Stimulated activated memory B cell treated with anti-CD40 and anti-IgM and Interleukin-4, amounts not matched to agents 10 μg/mL and 1 μg/mL and 100 μg/mL, for 72 hours (primary cell): ENCODE measurements around the gene KCNMB2.
"Not testable (repeated sequence)": the region's sequence is repeated elsewhere in the genome, so short reads cannot be mapped to it uniquely, and the experiment has no call there.

Experiments
- ATAC-seq: fragments of 150-1000 bp; cut with Tn5 transposase; 2 replicates; pipeline ENCODE4 v1.10.0; 2021
- H3K27ac Mint-ChIP-seq: one replicate; pipeline ENCODE4 v1.8.0; 2022; ENCODE audit warnings: mild to moderate bottlenecking, mixed read lengths
- H3K27me3 Mint-ChIP-seq: one replicate; pipeline ENCODE4 v1.8.0; 2022; ENCODE audit warnings: mixed read lengths
- H3K36me3 Mint-ChIP-seq: one replicate; pipeline ENCODE4 v1.8.0; 2022; ENCODE audit warnings: mixed read lengths
- H3K4me1 Mint-ChIP-seq: one replicate; pipeline ENCODE4 v1.8.0; 2022; ENCODE audit warnings: mixed read lengths
- H3K4me3 Mint-ChIP-seq: one replicate; pipeline ENCODE4 v1.8.0; 2022; ENCODE audit warnings: mild to moderate bottlenecking, moderate library complexity, mixed read lengths
- H3K9me3 Mint-ChIP-seq: one replicate; pipeline ENCODE4 v1.8.0; 2022; ENCODE audit warnings: mixed read lengths

KCNMB2 gene

DNA sequence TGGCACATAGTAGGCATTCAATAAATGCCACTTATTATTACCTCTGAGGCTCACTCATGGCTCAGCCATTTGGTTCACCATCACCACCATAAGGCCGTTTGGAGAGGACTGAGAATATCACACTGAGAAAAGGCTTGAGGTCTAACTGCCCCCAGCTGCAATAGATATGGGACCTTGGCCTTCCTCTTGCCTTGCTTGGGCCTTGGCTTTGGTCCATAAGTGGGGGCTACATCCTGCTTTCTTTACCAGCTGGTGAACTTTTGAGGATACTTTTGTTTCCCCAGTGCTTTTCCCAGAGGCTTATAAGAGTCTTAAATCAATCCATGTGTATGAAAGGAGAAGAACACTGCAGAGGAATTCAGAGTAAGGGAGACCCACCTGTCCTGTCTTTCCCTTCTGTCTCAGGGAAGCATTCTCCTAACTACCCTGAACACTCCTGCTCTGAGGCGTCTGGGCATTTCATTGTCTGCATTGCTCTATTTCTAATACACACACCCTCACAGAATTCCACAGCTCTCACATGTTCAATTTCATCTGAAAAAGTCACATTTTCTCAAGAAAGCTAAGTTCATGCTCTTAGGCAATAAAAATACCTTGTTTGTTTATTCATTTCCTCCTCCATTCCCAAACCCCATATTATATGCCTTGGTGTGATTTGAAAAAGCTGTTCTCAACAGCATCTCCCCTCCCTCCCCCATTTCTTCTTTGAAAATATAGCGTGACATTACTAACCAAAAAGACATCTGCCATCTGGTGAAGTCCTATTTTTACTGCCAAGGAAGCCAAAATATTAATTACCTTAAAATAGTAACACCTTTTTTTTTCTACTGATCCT is 22.5 kb upstream of the KCNMB2 start:
- Mint-ChIP-seq H3K27ac (no peak overlapping the region), H3K4me1 (no peaks in the 10 kb centered on the region), H3K4me3 (no peak overlapping the region), H3K9me3 (no peaks in the 10 kb centered on the region), H3K36me3 (no peaks in the 10 kb centered on the region), H3K27me3 (peaks cover 6% of the 10 kb centered on the region)
- no peak for ATAC-seq

DNA sequence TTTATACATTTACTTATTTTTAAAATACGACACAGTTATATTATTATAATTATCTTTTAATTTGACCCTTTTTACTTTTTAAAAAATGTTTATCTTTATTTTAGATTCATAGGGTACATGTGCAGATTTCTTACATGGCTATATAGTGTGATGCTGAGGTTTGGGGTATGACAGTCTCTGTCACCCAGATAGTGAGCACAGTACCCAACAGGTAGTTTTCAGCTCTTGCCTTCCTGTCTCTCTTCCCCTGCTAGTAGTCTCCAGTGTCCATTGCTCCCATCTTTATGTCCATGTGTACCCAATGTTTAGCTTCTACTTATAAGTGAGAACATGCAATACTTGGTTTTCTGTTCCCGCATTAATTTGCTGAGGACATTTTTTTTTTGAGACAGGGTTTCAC is 21.8 kb upstream of the KCNMB2 start:
- Mint-ChIP-seq H3K36me3 (no peaks in the 10 kb centered on the region), H3K9me3 (no peaks in the 10 kb centered on the region), H3K4me1 (no peaks in the 10 kb centered on the region), H3K27ac (no peak overlapping the region), H3K27me3 (peaks cover 10% of the 10 kb centered on the region), H3K4me3 (no peak overlapping the region)
- no peak for ATAC-seq

DNA sequence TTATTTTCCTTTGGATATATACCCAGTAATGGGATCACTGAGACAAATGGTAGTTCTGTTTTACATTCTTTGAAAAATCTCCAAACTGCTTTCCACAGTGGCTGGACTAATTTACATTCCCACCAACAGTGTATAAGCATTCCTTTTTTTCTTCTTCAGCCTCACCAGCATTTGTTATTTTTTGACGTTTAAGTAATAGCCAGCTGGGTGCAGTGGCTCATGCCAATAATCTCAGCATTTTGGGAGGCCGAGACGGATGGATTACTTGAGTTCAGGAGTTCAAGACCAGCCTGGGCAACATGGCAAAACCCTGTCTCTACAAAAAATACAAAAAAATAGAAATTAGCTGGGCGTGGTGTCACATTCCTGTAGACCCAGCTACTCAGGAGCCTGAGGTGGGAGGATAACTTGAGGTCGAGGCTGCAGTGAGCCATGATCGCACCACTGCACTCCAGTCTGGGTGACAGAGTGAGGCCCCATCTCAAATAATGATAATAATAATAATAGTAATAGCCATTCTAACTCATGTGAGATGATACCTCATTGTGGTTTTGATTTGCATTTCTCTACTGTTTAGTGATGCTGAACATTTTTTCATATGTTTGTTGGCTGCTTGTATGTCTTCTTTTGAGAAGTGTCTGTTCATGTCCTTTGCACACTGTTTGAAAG is 21.0 kb upstream of the KCNMB2 start:
- not testable (repeated sequence) for H3K4me3 Mint-ChIP-seq, H3K36me3 Mint-ChIP-seq, H3K27ac Mint-ChIP-seq, H3K9me3 Mint-ChIP-seq, H3K4me1 Mint-ChIP-seq, ATAC-seq
- H3K27me3 Mint-ChIP-seq = peaks cover 10% of the 10 kb centered on the region

DNA sequence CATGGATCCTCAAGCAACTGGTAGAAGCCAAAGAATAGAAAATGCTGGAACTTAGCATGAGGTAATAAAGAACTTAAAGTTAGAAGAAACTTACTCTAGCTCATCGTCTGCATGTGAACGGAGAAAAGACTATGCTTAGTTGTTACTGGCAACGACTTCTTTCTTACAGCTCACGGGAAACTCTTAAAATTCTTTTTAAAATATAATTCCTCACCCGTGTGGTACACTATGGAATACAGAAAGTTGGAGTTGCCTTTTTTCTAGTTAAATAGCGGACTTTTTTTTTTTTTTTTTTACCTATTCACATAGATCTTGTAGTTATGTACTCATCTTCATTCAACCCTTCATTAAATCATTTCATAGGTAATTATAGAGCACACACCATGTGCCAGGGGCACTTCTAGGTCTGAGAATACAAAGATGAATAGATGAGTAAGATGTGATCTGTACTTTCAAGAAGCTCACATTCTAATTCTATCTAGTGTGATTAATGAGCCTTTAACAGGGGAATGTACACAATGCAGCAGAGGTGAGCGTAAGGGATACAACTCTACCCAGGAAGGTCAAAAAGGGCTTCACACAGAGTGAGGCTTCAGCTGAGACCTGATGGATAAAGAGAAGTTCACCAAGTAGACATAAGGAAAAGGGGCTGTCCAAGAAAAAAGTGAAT is 18.4 kb upstream of the KCNMB2 start:
- Mint-ChIP-seq H3K27ac (no peak overlapping the region), H3K36me3 (no peaks in the 10 kb centered on the region), H3K27me3 (peaks cover 10% of the 10 kb centered on the region), H3K4me1 (no peaks in the 10 kb centered on the region), H3K9me3 (no peaks in the 10 kb centered on the region), H3K4me3 (no peak overlapping the region)
- ATAC-seq = no peak

GRCh38 chr3:178518660-178519396 is 17.4 kb upstream of the KCNMB2 start:
- no peak overlapping the region for H3K4me3 Mint-ChIP-seq
- H3K27ac Mint-ChIP-seq = no peak overlapping the region
- H3K4me1 Mint-ChIP-seq = no peaks in the 10 kb centered on the region
- peaks cover 10% of the 10 kb centered on the region for H3K27me3 Mint-ChIP-seq
- H3K36me3 Mint-ChIP-seq = no peaks in the 10 kb centered on the region
- H3K9me3 Mint-ChIP-seq = no peaks in the 10 kb centered on the region
- ATAC-seq = no peak

- Mint-ChIP-seq H3K27me3 (peaks cover 10% of the 10 kb centered on the region), H3K27ac (no peak overlapping the region), H3K9me3 (no peaks in the 10 kb centered on the region), H3K4me1 (no peaks in the 10 kb centered on the region), H3K36me3 (no peaks in the 10 kb centered on the region), H3K4me3 (no peak overlapping the region)
- no peak for ATAC-seq
Measured at GRCh38 chr3:178519701-178520100, 16.5 kb upstream of the KCNMB2 start.

DNA sequence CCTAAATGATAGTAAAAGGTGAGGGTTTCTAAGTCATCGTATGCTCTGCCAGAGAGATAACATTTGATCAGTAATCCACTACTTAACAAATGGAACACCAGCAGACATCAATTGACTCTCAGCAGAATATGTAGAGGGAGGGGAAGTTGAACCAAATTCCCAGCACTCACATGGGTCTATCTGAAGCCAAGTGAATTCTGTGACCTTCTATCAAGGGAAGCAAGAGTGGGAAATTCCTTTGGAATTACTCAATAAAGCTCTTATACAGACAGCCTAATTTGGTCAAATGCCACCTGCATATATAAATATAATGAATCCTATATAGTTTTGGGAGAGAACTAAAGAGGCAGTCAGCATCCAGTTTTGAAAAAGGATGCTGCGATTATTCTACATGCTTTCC is 15.8 kb upstream of the KCNMB2 start:
- no peaks in the 10 kb centered on the region for H3K36me3 Mint-ChIP-seq
- H3K4me1 Mint-ChIP-seq = no peaks in the 10 kb centered on the region
- no peak for ATAC-seq
- H3K27ac Mint-ChIP-seq = no peak overlapping the region
- H3K27me3 Mint-ChIP-seq = peaks cover 10% of the 10 kb centered on the region
- H3K4me3 Mint-ChIP-seq = no peak overlapping the region
- no peaks in the 10 kb centered on the region for H3K9me3 Mint-ChIP-seq

- Mint-ChIP-seq H3K9me3 (no peaks in the 10 kb centered on the region), H3K4me3 (no peak overlapping the region), H3K27me3 (peaks cover 10% of the 10 kb centered on the region), H3K4me1 (no peaks in the 10 kb centered on the region), H3K36me3 (no peaks in the 10 kb centered on the region), H3K27ac (no peak overlapping the region)
- ATAC-seq = no peak
Measured at GRCh38 chr3:178522200-178523052, 13.8 kb upstream of the KCNMB2 start.

- no peaks in the 10 kb centered on the region for H3K9me3 Mint-ChIP-seq
- H3K27me3 Mint-ChIP-seq = no peaks in the 10 kb centered on the region
- no peak overlapping the region for H3K27ac Mint-ChIP-seq
- no peaks in the 10 kb centered on the region for H3K36me3 Mint-ChIP-seq
- no peak for ATAC-seq
- no peak overlapping the region for H3K4me3 Mint-ChIP-seq
- no peaks in the 10 kb centered on the region for H3K4me1 Mint-ChIP-seq
Measured at GRCh38 chr3:178525251-178525650, 11.0 kb upstream of the KCNMB2 start.

DNA sequence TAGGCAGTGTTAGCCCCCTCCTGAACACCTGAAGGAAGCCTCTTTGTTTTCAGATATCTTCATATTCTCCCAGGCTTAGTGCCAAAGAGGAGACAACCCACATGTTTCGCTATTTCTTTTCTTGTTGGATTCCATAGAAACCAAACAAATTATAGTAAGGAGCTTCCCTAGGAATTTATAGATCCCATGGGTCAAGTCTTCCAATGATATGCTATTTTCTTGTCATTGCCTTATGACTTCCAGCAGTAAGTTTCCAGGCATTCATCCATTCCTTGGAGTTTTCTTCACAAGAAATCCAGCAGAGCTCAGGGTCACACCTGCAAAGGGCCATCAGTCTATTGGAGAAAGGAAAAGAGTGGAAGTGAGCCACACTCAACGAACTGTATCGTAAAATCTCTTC is 9.9 kb upstream of the KCNMB2 start:
- H3K27ac Mint-ChIP-seq = no peak overlapping the region
- H3K9me3 Mint-ChIP-seq = peaks cover under 1% of the 10 kb centered on the region

GRCh38 chr3:178527981-178528380 is 8.3 kb upstream of the KCNMB2 start:
- no peak overlapping the region for H3K4me3 Mint-ChIP-seq
- no peak for ATAC-seq
- H3K4me1 Mint-ChIP-seq = no peaks in the 10 kb centered on the region
- H3K36me3 Mint-ChIP-seq = no peaks in the 10 kb centered on the region
- peaks cover under 1% of the 10 kb centered on the region for H3K27me3 Mint-ChIP-seq
- no peak overlapping the region for H3K27ac Mint-ChIP-seq
- H3K9me3 Mint-ChIP-seq = peaks cover 3% of the 10 kb centered on the region

More for the DNA sequence above, 9.9 kb upstream of the KCNMB2 start:
- no peaks in the 10 kb centered on the region for H3K36me3 Mint-ChIP-seq
- H3K4me1 Mint-ChIP-seq = no peaks in the 10 kb centered on the region
- no peak for ATAC-seq
- H3K27me3 Mint-ChIP-seq = no peaks in the 10 kb centered on the region
- no peak overlapping the region for H3K4me3 Mint-ChIP-seq

DNA sequence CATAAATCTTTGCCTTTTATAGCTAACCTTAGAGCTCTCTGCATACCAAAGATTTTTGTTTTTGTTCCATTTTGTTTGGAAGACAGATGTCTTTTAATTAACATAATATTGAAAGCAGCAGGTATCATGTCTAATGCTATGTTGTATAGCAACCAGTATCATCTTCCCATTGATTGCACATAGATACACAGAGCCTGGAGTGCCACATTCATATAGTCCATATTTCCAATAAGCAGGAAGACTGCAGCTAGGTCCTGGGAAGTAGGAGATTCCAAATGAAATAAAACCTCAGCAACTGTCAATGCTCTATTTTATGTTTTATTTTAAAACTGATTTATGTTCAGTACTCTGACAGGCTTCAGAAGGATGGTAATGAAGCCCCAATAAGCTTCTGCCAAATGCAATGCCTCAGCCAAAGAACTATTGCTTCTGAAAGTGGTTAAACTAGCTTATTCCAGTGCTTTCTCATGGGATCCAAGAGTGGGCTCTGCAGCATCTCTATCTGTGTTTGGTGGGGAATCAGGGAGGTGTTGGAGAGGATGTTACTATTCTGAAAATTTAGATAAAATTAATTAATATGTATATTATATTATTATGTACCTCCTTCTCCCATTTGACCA is 6.5 kb upstream of the KCNMB2 start:
- H3K36me3 Mint-ChIP-seq = no peaks in the 10 kb centered on the region
- peaks cover 3% of the 10 kb centered on the region for H3K9me3 Mint-ChIP-seq
- no peak for ATAC-seq
- no peaks in the 10 kb centered on the region for H3K4me1 Mint-ChIP-seq
- H3K4me3 Mint-ChIP-seq = no peak overlapping the region
- H3K27ac Mint-ChIP-seq = no peak overlapping the region
- H3K27me3 Mint-ChIP-seq = peaks cover 16% of the 10 kb centered on the region

- Mint-ChIP-seq H3K4me3 (no peak overlapping the region), H3K36me3 (no peaks in the 10 kb centered on the region), H3K4me1 (peaks cover 8% of the 10 kb centered on the region), H3K9me3 (peaks cover 3% of the 10 kb centered on the region), H3K27ac (no peak overlapping the region), H3K27me3 (peaks cover 31% of the 10 kb centered on the region)
- ATAC-seq = no peak
Measured at GRCh38 chr3:178532476-178532875, 3.8 kb upstream of the KCNMB2 start.

DNA sequence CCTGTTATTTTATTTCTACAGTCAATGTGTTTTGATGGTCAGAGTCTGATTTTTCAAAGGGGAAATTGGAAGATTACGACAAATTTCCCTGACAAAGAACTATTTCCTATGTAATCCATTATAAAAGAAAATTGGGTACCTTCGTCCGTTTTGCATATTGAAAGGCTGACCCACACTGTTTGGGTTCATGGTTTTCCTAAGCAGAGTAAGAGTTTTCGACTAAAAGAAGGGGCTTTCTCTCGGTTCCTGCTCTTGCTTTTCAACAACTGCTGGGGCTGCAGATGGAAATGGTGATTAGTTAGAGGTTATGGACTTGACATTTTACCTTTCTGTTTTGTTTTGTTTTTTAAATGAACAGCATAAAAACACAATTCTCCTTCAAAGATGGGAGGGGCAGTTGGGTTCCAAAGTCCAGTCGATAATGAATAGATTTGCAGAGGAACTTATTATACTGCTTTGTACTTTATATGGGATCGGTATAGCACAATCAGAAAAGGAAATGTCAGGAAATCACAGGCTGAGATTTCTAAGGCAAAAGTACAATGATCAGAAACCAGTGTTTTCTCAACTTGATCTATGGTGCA is 978 bp downstream of the KCNMB2 start:
- no peak overlapping the region for H3K4me3 Mint-ChIP-seq
- H3K36me3 Mint-ChIP-seq = no peaks in the 10 kb centered on the region
- peaks cover 49% of the 10 kb centered on the region for H3K27me3 Mint-ChIP-seq
- peaks cover 8% of the 10 kb centered on the region for H3K4me1 Mint-ChIP-seq
- ATAC-seq = no peak
- no peaks in the 10 kb centered on the region for H3K9me3 Mint-ChIP-seq
- no peak overlapping the region for H3K27ac Mint-ChIP-seq
